Bronchial epithelial cell (primary cell): ENCODE data around the gene SIGMAR1. TPM values are rescaled to one million over a fixed set of nuclear protein-coding genes. Genes with fewer than 3 reads are reported as not detected.

Experiments used
- DNase-seq: peaks from one replicate; pipeline ENCODE4 v3.0.0-alpha.2; 2010; ENCODE audit warnings: low read depth
- FAIRE-seq: peaks from 2 replicates; lab custom pipeline; 2011; peaks lifted over from hg19 to GRCh38; lab: Jason Lieb, UNC
- H3K27me3 ChIP-seq: 2 replicates; pipeline ENCODE4 v1.5.1; 2011; ENCODE audit warnings: low read length; ENCODE audit not compliant: control insufficient read depth, insufficient read depth
- H3K36me3 ChIP-seq: 2 replicates; pipeline ENCODE4 v1.5.1; 2011; ENCODE audit warnings: low read length; ENCODE audit not compliant: control insufficient read depth, insufficient read depth
- H3K4me3 ChIP-seq: 2 replicates; pipeline ENCODE4 v1.5.1; 2011; ENCODE audit warnings: mild to moderate bottlenecking, low read depth, low read length, control low read depth
- total RNA-seq: library from RNA; depleted of rRNA; stranded (reverse); fragments of >200 nt; gene quantifications from 2 replicates; pipeline ENCODE4 v1.2.1, GENCODE V29; 2014
- TF ChIP-seq, protein P1 (sequence below): IDR thresholded peaks from 2 replicates; pipeline ENCODE4 v1.5.1; 2011; ENCODE audit warnings: mild to moderate bottlenecking, moderate library complexity, low read length, control low read depth, inconsistent platforms; ENCODE audit not compliant: insufficient read depth, severe bottlenecking

The SIGMAR1 gene
- total RNA-seq, 1 donor from 2014 or later = 74.8 TPM

DNA sequence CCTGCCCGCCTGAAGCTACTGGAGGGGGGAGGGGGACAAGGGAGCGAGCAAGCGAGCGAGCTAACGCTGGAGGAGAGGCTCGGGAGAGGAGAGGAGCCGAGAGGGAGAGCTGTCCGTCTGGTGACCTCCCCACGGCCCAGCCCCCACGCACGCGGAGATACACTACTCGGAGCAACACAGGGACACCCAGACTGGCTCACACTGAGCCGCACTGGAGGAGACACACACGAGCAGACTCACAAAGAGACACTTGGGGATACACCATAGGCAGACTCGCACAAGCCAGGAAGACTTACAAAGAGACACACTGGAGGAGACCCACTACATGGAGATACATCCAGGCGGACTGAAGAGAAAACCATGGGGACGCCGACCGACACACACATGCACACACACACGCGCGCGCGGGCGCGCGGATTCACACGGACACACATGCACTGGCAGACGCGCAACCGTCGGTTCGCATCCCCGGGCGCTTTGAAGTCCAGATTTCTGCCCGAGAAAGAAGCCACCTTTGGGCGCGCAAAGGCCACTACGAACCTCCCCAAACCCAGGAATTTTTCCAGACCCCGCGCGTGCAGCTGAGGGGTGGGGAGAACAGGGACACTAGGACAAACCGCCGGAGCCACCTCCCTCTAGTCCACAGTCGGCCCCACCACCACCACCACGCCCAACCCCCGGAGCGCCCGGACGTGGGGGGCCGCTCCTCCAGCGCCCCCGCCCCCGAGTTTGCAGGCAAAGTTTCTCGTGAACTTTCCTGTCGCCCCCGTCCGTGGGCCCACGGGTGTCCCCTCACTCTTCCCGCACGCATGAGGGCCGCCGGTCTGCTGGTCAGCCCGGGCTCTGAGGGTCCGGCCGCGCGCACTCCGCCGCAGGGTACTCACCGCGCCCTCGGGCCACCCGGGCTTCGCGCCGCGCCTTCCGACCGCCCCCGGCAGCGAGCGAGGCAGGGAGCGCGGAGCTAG, 48.6 kb downstream of the SIGMAR1 start:
- no peak overlapping the region for H3K4me3 ChIP-seq
- peaks cover 49% of the 10 kb centered on the region for H3K27me3 ChIP-seq
- DNase-seq = no peak

DNA sequence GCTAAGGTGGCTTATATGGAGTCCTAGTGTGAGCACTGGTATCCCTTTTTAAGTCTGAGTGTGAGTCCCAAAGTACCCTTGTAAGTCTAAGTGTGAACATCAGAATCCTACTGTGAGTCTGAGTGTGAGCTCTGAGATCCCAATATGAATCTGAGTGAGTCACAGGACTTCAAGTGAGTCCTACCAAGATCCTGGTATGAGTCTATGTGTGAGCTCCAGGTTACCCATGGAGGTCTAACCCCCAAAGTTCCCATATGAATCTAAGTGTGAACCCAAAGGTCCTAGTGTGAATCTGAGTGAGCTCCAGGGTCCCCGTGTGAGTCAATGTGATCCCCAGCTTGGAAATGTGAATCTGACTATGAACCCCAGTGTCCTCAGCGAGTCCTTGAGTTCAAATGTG, 50.3 kb downstream of the SIGMAR1 start:
- H3K27me3 ChIP-seq = peaks cover 52% of the 10 kb centered on the region

More for the DNA sequence above, 48.6 kb downstream of the SIGMAR1 start:
- FAIRE-seq = no peak
- TF ChIP-seq, protein P1, sequence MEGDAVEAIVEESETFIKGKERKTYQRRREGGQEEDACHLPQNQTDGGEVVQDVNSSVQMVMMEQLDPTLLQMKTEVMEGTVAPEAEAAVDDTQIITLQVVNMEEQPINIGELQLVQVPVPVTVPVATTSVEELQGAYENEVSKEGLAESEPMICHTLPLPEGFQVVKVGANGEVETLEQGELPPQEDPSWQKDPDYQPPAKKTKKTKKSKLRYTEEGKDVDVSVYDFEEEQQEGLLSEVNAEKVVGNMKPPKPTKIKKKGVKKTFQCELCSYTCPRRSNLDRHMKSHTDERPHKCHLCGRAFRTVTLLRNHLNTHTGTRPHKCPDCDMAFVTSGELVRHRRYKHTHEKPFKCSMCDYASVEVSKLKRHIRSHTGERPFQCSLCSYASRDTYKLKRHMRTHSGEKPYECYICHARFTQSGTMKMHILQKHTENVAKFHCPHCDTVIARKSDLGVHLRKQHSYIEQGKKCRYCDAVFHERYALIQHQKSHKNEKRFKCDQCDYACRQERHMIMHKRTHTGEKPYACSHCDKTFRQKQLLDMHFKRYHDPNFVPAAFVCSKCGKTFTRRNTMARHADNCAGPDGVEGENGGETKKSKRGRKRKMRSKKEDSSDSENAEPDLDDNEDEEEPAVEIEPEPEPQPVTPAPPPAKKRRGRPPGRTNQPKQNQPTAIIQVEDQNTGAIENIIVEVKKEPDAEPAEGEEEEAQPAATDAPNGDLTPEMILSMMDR = no peak
- H3K36me3 ChIP-seq = no peaks in the 10 kb centered on the region

DNA sequence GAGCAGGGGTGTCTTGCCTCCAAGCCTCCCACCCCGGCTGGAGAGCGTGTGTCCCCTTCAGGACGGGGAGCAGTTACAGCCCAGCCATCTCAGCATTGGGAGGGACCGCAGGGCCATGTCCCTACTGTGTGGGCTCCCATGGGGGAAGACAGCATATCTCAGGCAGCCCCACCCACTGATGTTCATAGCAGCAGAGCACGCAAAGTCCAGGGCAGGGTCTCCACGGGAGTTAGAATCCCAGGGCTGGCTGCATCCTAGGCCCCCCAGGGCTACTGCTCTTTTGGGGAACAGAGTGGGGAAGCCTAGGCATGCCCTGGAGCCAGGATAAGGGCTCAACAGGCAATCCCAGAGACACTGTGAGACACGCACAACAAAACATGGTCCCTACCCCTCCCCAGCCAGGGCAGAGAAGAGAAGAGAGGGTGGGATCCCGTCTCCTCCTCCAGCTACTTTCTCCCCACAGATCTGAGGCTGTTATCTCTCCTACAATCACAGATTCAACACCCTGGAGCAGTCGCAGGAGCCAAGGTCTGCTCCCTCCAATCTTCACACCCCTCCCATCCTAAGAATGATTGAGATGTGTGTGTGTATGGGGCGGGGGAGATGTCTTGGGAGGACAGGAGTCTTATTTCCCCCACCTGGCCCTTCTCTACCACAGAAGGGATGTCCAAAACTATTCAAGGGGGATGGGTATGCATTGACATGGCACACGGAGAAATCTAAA, 51.5 kb downstream of the SIGMAR1 start:
- DNase-seq = no peak
- H3K36me3 ChIP-seq = no peaks in the 10 kb centered on the region
- FAIRE-seq = peak; percentile 13
- peaks cover 53% of the 10 kb centered on the region for H3K27me3 ChIP-seq
- H3K4me3 ChIP-seq = no peak overlapping the region
- TF ChIP-seq, protein P1 = no peak

More for the DNA sequence above, 50.3 kb downstream of the SIGMAR1 start:
- TF ChIP-seq, protein P1 = no peak
- Histone ChIP-seq H3K4me3 (no peak overlapping the region), H3K36me3 (no peaks in the 10 kb centered on the region)
- peak; percentile 14 for DNase-seq
- peak; percentile 95 for FAIRE-seq

DNA sequence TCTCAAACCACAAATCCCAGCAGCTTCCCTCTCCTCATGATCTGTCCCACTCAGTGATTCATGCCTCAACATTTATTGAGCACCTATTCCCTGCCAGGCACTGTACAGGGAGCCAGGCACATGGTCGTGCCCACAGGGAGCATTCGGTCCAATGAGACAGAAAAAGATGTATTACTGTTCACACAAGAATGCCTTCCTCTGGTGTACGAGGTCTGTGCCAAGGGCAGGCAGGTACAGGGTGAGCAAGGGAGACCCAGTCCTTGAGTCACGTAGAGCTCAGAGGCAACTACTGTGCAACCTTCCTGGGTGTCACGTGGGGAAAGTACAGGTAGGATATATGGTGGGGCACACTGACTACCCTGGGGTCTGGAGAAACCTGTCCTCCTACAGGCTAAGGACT, 52.6 kb downstream of the SIGMAR1 start:
- H3K27me3 ChIP-seq = peaks cover 50% of the 10 kb centered on the region
- H3K4me3 ChIP-seq = no peak overlapping the region
- H3K36me3 ChIP-seq = no peaks in the 10 kb centered on the region
- DNase-seq = peak; percentile 41
- FAIRE-seq = no peak
- TF ChIP-seq, protein P1 = no peak

Other genes starting within 250 kb of the SIGMAR1 start
- 3.9 and 5.4 TPM in 2 replicates for gene FAM219A, start 179.2 kb downstream of the SIGMAR1 start, total RNA-seq
- gene DNAI1, start 179.0 kb downstream of the SIGMAR1 start, total RNA-seq = not detected in 2 replicates
- 0.13 TPM in 1 of 2 replicates, not detected in the other for gene ENHO, start 114.8 kb downstream of the SIGMAR1 start, total RNA-seq
- not detected in 2 replicates for gene CNTFR, start 48.1 kb downstream of the SIGMAR1 start, total RNA-seq
- 45.8 and 49.3 TPM in 2 replicates for gene RPP25L, start 25.7 kb downstream of the SIGMAR1 start, total RNA-seq
- gene DCTN3, start 17.3 kb downstream of the SIGMAR1 start, total RNA-seq = 57.1 and 73.4 TPM in 2 replicates
- gene ARID3C, start 8.7 kb downstream of the SIGMAR1 start, total RNA-seq = 0.26 TPM in 1 of 2 replicates, not detected in the other
- gene GALT, start 8.9 kb upstream of the SIGMAR1 start, total RNA-seq = 11.3 and 13.6 TPM in 2 replicates
- 0.79 and 1.0 TPM in 2 replicates for gene IL11RA, start 14.4 kb upstream of the SIGMAR1 start, total RNA-seq
- gene CCL27, start 24.9 kb upstream of the SIGMAR1 start, total RNA-seq = 0.26 TPM in 1 of 2 replicates, not detected in the other
- not detected in 2 replicates for gene CCL19, start 53.5 kb upstream of the SIGMAR1 start, total RNA-seq
- not detected in 2 replicates for gene CCL21, start 72.3 kb upstream of the SIGMAR1 start, total RNA-seq